HG02884 (cell line): ENCODE data around the gene MCF2L2.
"Not testable (repeated sequence)": the region's sequence is repeated elsewhere in the genome, so short reads cannot be mapped to it uniquely, and the experiment has no call there.

ENCODE experiments used
- ATAC-seq: cut with Tn5 transposase; IDR thresholded peaks from one replicate; pipeline ENCODE4 v1.9.1; 2021; ENCODE audit warnings: mild to moderate bottlenecking, moderate library complexity; ENCODE audit not compliant: unreplicated experiment

The MCF2L2 gene

GRCh38 chr3:183372911-183373310, 55.5 kb downstream of the MCF2L2 start:
- no peak for ATAC-seq

GRCh38 chr3:183371600-183371968, 56.8 kb downstream of the MCF2L2 start:
- ATAC-seq: not testable (repeated sequence)

DNA sequence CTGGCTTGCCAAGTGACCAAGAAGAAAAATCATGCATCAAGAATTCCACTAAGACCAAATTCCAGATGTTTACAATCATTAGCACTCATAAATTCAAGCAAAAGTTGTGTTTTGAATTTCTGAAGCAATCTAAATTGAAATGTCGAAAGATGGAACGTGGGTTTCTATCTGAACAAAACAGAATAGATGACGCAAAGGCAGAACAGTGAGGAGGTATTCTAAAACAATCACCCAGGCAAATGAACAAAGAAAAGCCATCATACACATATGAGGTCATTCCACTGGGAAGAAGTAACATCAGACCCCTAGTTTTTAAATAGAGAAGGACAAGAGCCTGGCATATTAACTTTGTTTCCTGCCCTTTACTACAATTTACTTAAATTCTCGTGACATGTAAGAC, 58.0 kb downstream of the MCF2L2 start:
- no peak for ATAC-seq

- no peak for ATAC-seq
Measured at GRCh38 chr3:183369627-183370026, 58.8 kb downstream of the MCF2L2 start.

- no peak for ATAC-seq
Measured at GRCh38 chr3:183369117-183369516, 59.3 kb downstream of the MCF2L2 start.

DNA sequence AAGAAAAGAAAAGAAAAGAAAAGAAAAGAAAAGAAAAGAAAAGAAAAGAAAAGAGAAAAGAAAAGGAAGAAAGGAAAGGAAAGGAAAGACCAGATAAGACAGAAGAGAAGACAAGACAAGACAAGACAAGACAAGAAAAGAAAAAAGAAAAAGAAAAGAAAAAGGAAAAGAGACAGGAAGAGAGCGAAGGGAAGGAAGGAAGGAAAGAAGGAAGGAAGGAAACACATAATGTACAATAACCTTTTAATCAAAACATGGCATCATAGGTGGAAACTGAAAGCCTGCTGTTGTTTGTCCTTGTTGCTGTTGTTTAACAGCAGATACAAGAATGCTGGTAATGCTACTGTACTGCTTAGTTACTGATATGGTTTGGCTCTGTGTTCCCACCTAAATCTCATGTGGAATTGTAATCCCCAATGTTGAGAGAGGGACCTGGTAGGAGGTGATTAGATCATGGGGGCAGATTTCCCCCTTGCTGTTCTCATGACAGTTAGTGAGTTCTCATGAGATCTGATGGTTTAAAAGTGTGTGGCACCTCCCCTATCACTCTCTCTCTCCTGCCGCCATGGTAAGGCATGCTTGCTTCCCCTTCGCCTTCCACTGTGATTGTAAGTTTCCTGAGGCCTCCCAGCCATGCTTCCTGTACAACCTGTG, 67.3 kb downstream of the MCF2L2 start:
- no peak for ATAC-seq

DNA sequence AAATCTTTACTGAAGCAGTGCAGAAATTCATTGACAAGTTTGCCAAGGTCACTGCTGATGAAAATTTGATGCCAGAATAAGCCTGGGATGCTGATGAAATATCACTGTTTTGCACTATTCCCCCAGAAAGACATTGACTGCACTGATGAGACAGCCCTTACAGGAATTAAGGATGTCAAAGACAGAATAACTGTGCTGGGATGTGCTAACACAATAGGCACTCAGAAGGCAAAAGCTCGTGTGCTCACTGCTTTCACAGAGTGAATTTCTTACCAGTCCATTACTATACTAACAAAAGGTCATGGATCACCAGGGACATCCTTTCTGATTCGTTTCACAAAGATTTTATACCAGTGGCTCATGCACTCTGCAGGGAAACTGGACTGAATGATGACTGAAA, 69.4 kb downstream of the MCF2L2 start:
- no peak for ATAC-seq

DNA sequence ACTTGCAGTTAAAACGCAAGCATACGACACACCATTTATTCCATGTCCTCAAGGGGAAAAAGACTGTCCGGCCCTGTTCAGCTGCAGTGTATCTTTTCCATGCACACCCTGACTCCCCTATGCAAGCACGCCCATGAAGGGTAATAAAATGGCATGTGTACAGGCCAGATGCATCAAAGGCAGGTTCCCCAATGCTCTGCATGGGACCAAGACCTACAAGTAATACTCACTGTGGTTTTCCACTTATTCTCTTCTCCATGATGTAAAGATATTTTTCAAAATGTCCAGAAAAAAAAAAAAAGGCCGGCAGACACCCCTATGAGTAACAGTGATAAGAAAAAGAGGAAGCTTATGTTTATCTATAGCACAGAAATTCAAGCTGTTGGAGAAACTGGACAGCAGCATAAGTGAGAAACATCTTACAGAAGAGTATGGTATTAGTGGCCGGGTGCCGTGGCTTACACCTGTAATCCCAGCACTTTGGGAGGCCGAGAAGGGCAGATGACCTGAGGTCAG, 70.8 kb downstream of the MCF2L2 start:
- no peak for ATAC-seq

GRCh38 chr3:183356920-183357319, 71.5 kb downstream of the MCF2L2 start:
- ATAC-seq: no peak

- ATAC-seq: no peak
Measured at GRCh38 chr3:183354874-183355273, 73.5 kb downstream of the MCF2L2 start.

DNA sequence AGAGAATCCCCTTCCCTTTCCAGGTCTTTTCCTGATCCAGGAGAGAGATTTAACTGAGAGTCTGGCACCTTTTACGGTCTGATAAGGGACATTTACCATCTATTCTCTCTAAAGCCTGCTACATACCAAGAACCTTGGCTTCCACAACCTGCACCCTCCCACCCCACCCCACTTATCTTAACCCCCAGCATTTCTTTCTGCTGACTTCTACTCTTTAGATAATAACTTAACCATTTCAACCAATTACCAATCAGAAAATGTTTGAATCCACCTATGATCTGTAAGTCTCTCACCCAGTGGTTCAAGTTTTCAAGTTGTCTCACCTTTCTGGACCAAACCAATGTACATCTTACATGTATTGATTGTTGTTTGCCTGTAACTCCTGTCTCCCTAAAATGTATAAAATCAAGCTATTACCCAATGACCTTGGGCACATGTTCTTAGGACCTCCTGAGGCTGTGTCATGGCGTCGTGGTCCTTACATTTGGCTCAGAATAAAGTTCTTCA, 74.0 kb downstream of the MCF2L2 start:
- no peak for ATAC-seq

DNA sequence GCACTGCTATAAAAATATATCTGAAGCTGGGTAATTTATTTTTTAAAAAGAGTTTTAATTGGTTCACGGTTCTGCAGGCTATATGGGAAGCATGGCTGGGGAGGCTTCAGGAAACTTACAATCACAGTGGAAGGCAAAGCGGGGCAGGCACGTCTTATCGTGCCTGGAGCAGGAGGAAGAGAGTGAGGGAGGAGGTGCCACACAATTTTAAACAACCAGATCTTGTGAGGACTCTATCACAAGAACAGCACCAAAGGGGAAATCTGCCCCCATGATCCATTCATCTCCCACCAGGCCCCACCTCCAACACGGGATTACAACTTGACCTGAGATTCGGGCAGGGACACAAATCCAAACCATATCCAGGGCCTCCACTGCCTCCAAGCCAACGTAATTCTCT, 75.0 kb downstream of the MCF2L2 start:
- ATAC-seq: no peak

DNA sequence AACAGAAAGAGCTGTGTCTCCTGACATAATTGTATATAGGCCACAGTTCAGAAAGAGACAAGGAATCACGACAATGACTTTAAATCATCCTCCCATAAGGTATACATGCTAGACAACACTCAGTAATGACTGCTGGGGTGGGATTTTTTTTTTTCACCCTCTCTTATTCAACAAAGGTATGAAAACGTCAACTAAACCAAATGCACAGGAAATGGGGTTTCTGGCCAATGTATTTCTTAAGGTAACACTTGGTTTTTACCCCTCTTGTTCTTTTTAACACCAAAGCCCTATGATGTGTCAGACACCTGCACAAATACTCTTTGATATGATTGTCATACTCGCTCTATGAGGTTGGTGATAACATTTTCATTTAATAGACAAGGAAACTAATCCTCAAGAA, 78.3 kb downstream of the MCF2L2 start:
- ATAC-seq: no peak

GRCh38 chr3:183349421-183350157, 78.8 kb downstream of the MCF2L2 start:
- no peak for ATAC-seq

GRCh38 chr3:183342824-183343223, 85.6 kb downstream of the MCF2L2 start:
- ATAC-seq: no peak

DNA sequence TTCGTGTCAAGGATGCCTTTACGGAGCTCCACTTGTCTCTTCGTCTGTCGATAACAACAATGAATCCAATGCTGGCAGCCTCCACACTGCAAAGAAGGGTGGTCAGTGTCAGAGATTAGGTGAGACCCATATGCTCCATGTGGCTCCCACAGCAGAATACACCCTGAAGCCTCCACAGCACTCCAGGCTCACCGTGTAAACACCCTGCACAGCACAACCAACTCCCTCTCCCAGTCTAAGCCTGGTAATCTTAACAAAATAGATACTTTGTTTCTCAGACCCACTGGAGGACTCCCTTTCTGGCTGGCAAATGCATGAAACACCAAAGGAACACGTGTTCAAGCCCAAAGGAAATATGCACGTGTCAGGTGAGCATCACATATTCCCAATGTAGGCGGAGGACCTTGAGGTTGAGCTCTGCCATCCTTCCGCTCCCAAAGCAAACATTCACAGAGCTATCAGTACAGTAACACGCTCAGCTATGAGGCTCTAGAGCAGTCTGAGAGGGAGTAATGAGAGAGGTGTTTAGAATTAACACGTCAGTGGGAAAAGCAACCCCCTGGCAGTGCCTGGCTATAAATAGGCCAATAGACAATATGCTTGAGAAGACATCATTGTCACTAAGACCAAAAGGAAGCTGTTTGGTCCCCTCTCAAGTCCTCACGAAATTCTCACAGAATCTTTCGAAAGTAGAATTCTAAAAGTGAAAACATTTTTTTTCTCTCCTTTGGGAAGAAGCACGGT, 86.7 kb downstream of the MCF2L2 start:
- no peak for ATAC-seq

GRCh38 chr3:183340222-183340621, 88.2 kb downstream of the MCF2L2 start:
- ATAC-seq: no peak

GRCh38 chr3:183339461-183340086, 88.8 kb downstream of the MCF2L2 start:
- no peak for ATAC-seq

- ATAC-seq: no peak
Measured at GRCh38 chr3:183338520-183338919, 89.9 kb downstream of the MCF2L2 start.

GRCh38 chr3:183332487-183332886, 95.9 kb downstream of the MCF2L2 start:
- no peak for ATAC-seq

GRCh38 chr3:183331498-183331897, 96.9 kb downstream of the MCF2L2 start:
- ATAC-seq: no peak
